ENCODE data around the gene WLS. TPM values are rescaled to one million over a fixed set of nuclear protein-coding genes. Genes with fewer than 3 reads are reported as not detected.

WLS gene
- total and polyA plus RNA-seq, 10 of the 15 experiments (the other 5 are each of a cell fraction or from before 2014, with no cell fraction given): 0.04 to 0.36 TPM; not detected in 8

- no TSS peak for BruUV-seq (replicated peaks)
- FAIRE-seq (no peak), DNase-seq (ENCODE audit: low read depth, low spot score) (no peak), ATAC-seq (no peak)
- no peaks in the 10 kb centered on the region for H3K4me1 ChIP-seq (ENCODE audit: control insufficient read depth, insufficient read depth, low read length)
- no peak overlapping the region for H2AFZ ChIP-seq (ENCODE audit: control insufficient read depth, low read depth, low read length)
- no peak overlapping the region for H3K4me3 ChIP-seq
- H3K27me3 ChIP-seq (replicated peaks in 1 of 2; ENCODE audit: control insufficient read depth in 2 of 2, insufficient read depth in 2 of 2, low read length in 1 of 2): no peaks in the 10 kb centered on the region
- no peak overlapping the region for H3K9ac ChIP-seq (ENCODE audit: control insufficient read depth, insufficient read depth, low read length)
- intact Hi-C loops (cut with micrococcal nuclease; ENCODE audit: unreplicated experiment) (no loop called here), in situ Hi-C loops (cut with MboI) (no loop called here)
- no peaks in the 10 kb centered on the region for H3K79me2 ChIP-seq (ENCODE audit: control insufficient read depth, insufficient read depth, low read length)
- 19% methylated on average over 3 of the region's 3 CpGs for WGBS (ENCODE audit: insufficient coverage, insufficient replicate concordance, low lambda C conversion rate, missing lambda C conversion rate)
- no peak for TF ChIP-seq SMAD5 (IDR thresholded peaks at IDR 0.05; ENCODE audit: low read depth)
- TF ChIP-seq NFYB (IDR thresholded peaks at IDR 0.05; ENCODE audit: insufficient read depth, low read depth, low read length): no peak
- no peak for TF ChIP-seq RBBP5 (conservative IDR thresholded peaks at IDR 0.05)
- TF ChIP-seq KAT2A (conservative IDR thresholded peaks at IDR 0.05; ENCODE audit: control insufficient read depth, low read depth, low read length): no peak
- TF ChIP-seq, protein P1, sequence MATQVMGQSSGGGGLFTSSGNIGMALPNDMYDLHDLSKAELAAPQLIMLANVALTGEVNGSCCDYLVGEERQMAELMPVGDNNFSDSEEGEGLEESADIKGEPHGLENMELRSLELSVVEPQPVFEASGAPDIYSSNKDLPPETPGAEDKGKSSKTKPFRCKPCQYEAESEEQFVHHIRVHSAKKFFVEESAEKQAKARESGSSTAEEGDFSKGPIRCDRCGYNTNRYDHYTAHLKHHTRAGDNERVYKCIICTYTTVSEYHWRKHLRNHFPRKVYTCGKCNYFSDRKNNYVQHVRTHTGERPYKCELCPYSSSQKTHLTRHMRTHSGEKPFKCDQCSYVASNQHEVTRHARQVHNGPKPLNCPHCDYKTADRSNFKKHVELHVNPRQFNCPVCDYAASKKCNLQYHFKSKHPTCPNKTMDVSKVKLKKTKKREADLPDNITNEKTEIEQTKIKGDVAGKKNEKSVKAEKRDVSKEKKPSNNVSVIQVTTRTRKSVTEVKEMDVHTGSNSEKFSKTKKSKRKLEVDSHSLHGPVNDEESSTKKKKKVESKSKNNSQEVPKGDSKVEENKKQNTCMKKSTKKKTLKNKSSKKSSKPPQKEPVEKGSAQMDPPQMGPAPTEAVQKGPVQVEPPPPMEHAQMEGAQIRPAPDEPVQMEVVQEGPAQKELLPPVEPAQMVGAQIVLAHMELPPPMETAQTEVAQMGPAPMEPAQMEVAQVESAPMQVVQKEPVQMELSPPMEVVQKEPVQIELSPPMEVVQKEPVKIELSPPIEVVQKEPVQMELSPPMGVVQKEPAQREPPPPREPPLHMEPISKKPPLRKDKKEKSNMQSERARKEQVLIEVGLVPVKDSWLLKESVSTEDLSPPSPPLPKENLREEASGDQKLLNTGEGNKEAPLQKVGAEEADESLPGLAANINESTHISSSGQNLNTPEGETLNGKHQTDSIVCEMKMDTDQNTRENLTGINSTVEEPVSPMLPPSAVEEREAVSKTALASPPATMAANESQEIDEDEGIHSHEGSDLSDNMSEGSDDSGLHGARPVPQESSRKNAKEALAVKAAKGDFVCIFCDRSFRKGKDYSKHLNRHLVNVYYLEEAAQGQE (IDR thresholded peaks at IDR 0.05; ENCODE audit: low read depth, low read length): no peak
- TF ChIP-seq IRF5 (IDR thresholded peaks at IDR 0.05; ENCODE audit: borderline replicate concordance): no peak
- no peak for TF ChIP-seq SRF (IDR thresholded peaks at IDR 0.05; ENCODE audit: low read depth in 2 of 2, low read length in 2 of 2)
- no peak for TF ChIP-seq NRF1 (conservative IDR thresholded peaks at IDR 0.05; ENCODE audit: low read depth, low read length)
- no peak for TF ChIP-seq POLR2AphosphoS2 (IDR thresholded peaks at IDR 0.05; ENCODE audit: low read depth, low read length)
- TF ChIP-seq HCFC1 (IDR thresholded peaks at IDR 0.05; ENCODE audit: low read length): no peak
- TF ChIP-seq, protein P2, sequence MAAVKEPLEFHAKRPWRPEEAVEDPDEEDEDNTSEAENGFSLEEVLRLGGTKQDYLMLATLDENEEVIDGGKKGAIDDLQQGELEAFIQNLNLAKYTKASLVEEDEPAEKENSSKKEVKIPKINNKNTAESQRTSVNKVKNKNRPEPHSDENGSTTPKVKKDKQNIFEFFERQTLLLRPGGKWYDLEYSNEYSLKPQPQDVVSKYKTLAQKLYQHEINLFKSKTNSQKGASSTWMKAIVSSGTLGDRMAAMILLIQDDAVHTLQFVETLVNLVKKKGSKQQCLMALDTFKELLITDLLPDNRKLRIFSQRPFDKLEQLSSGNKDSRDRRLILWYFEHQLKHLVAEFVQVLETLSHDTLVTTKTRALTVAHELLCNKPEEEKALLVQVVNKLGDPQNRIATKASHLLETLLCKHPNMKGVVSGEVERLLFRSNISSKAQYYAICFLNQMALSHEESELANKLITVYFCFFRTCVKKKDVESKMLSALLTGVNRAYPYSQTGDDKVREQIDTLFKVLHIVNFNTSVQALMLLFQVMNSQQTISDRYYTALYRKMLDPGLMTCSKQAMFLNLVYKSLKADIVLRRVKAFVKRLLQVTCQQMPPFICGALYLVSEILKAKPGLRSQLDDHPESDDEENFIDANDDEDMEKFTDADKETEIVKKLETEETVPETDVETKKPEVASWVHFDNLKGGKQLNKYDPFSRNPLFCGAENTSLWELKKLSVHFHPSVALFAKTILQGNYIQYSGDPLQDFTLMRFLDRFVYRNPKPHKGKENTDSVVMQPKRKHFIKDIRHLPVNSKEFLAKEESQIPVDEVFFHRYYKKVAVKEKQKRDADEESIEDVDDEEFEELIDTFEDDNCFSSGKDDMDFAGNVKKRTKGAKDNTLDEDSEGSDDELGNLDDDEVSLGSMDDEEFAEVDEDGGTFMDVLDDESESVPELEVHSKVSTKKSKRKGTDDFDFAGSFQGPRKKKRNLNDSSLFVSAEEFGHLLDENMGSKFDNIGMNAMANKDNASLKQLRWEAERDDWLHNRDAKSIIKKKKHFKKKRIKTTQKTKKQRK (IDR thresholded peaks at IDR 0.05; ENCODE audit: low read depth, low read length): no peak
- TF ChIP-seq NR2C2 (IDR thresholded peaks at IDR 0.05; ENCODE audit: borderline replicate concordance, control insufficient read depth, insufficient read length, low read depth): no peak
- TF ChIP-seq HDAC2 (IDR thresholded peaks at IDR 0.05): no peak
- no peak for TF ChIP-seq MTA3 (IDR thresholded peaks at IDR 0.05; ENCODE audit: borderline replicate concordance, low read length)
- TF ChIP-seq EP300 (IDR thresholded peaks at IDR 0.05; ENCODE audit: borderline replicate concordance in 1 of 2, control insufficient read depth in 1 of 2, low read depth in 2 of 2, low read length in 2 of 2): no peak
- H3K36me3 ChIP-seq (ENCODE audit: control insufficient read depth in 2 of 2, insufficient read depth in 2 of 2, low read length in 1 of 2): no peaks in the 10 kb centered on the region
- ChIA-PET POLR2A (no interaction called here), CTCF (no interaction called here), RAD21 (ENCODE audit: unreplicated experiment) (no interaction called here), SMC1A (ENCODE audit: uncharacterized antibody, unreplicated experiment) (no interaction called here)
- H3K27ac ChIP-seq (ENCODE audit: control insufficient read depth, insufficient read depth): no peak overlapping the region
- H4K20me1 ChIP-seq (ENCODE audit: control insufficient read depth, insufficient read depth): no peaks in the 10 kb centered on the region
- no peaks in the 10 kb centered on the region for H3K9me3 ChIP-seq (replicated peaks; ENCODE audit: control insufficient read depth, insufficient read depth, low read length)
- H3K4me2 ChIP-seq (ENCODE audit: control insufficient read depth, insufficient read depth): no peak overlapping the region
These were observed 37.5 kb upstream of the WLS start for GRCh38 chr1:68269637-68270430.

Measured in GM12878 (cell line).